Measurements from ENCODE around the gene LAMTOR3.

DNA sequence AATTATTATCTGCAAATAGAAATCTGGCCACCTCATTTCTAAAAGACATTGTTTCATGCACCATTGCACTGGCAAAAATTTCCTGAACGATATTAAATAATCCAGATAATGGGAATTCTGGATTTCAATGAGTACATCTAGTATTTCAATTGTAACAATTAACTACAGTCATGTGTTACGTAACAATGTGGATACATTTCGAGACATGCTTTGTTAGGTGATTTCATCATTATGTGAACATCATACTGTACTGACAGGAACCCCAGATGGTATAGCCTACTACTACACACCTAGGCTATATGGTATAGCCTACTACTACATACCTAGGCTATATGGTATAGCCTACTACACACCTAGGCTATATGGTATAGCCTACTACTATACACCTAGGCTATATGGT lies 14.8 kb downstream of the LAMTOR3 start:
- TF ChIP-seq, protein P1, sequence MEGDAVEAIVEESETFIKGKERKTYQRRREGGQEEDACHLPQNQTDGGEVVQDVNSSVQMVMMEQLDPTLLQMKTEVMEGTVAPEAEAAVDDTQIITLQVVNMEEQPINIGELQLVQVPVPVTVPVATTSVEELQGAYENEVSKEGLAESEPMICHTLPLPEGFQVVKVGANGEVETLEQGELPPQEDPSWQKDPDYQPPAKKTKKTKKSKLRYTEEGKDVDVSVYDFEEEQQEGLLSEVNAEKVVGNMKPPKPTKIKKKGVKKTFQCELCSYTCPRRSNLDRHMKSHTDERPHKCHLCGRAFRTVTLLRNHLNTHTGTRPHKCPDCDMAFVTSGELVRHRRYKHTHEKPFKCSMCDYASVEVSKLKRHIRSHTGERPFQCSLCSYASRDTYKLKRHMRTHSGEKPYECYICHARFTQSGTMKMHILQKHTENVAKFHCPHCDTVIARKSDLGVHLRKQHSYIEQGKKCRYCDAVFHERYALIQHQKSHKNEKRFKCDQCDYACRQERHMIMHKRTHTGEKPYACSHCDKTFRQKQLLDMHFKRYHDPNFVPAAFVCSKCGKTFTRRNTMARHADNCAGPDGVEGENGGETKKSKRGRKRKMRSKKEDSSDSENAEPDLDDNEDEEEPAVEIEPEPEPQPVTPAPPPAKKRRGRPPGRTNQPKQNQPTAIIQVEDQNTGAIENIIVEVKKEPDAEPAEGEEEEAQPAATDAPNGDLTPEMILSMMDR (IDR thresholded peaks at IDR 0.05): no peak
- no peak for TF ChIP-seq POLR2A (IDR thresholded peaks at IDR 0.05)

Data from lower leg skin (tissue), 3 donors.